Kidney (tissue), 14 donors: Measurements from ENCODE around the gene ACVR1. TPM values are rescaled to one million over a fixed set of nuclear protein-coding genes. Genes with fewer than 3 reads are reported as not detected.

Experiments
- DNase-seq, 5 donors: peaks; one replicate each; pipeline ENCODE4 v3.0.0-alpha.2; 2013 to 2020
- FAIRE-seq: peaks from 2 replicates; lab custom pipeline; 2012; peaks lifted over from hg19 to GRCh38; lab: Jason Lieb, UNC
- H3K27ac ChIP-seq, 2 donors: one replicate each; pipeline ENCODE4 v1.7.0; 2013; ENCODE audit warnings: low read depth in 2 of 2, low read length in 2 of 2, inconsistent platforms in 1 of 2
- H3K27me3 ChIP-seq: one replicate; pipeline ENCODE4 v1.7.1; 2013; ENCODE audit warnings: low read length, inconsistent platforms; ENCODE audit not compliant: control insufficient read depth, insufficient read depth
- H3K36me3 ChIP-seq, 3 donors: one replicate each; pipeline versions ENCODE4 v1.7.0 to v1.7.1; 2013; ENCODE audit warnings: low read length in 3 of 3, control low read depth in 1 of 3, inconsistent platforms in 1 of 3; ENCODE audit not compliant: insufficient read depth in 3 of 3, control insufficient read depth in 2 of 3
- H3K4me1 ChIP-seq, 3 donors: one replicate each; pipeline versions ENCODE4 v1.7.0 to v1.7.1; 2013; ENCODE audit warnings: low read length in 3 of 3, inconsistent platforms in 1 of 3, low read depth in 1 of 3; ENCODE audit not compliant: control insufficient read depth in 2 of 3, insufficient read depth in 2 of 3
- H3K4me3 ChIP-seq, 3 donors: one replicate each; pipeline versions ENCODE4 v1.7.0 to v1.8.1; 2013; ENCODE audit warnings: low read length in 3 of 3, control low read depth in 1 of 3, inconsistent platforms in 1 of 3
- H3K9ac ChIP-seq, 3 donors: one replicate each; pipeline versions ENCODE4 v1.7.0 to v1.7.1; 2013; ENCODE audit warnings: low read length in 3 of 3, control low read depth in 1 of 3, inconsistent platforms in 1 of 3
- H3K9me3 ChIP-seq, 3 donors: one replicate each; pipeline versions ENCODE4 v1.7.0 to v1.7.1; 2013; ENCODE audit warnings: low read length in 3 of 3, control low read depth in 1 of 3, inconsistent platforms in 1 of 3; ENCODE audit not compliant: control insufficient read depth in 2 of 3, insufficient read depth in 1 of 3
- intact Hi-C: fragments of 100-400 bp; cut with DNase I; formaldehyde crosslinking; loops from one replicate; pipeline ENCODE4 v1.11.1; 2022
- polyA plus RNA-seq: library from polyadenylated mRNA; stranded (reverse); fragments of 350-450 nt; fragmentation: Illumina TruSeq; extraction: RNeasy Lipid Tissue Mini Kit (QIAGEN cat#74804); gene quantifications from one replicate; pipeline ENCODE4 v1.2.3, GENCODE V29; 2014; ENCODE audit warnings: low read depth, low replicate concordance; ENCODE audit not compliant: insufficient read depth
- total RNA-seq: library from RNA; stranded (reverse); fragmentation: NEBNext Ultra II Directional; extraction: Animal tissue kit (Norgen Biotek cat#: 25700); gene quantifications from one replicate; pipeline ENCODE4 v1.2.1, GENCODE V29; 2021
- TF ChIP-seq, protein P1 (sequence below): IDR thresholded peaks from 3 replicates; pipeline ENCODE4 v1.5.1; 2012; ENCODE audit warnings: mild to moderate bottlenecking, moderate library complexity, borderline replicate concordance; ENCODE audit not compliant: insufficient read depth; ENCODE audit errors: extremely low read depth
- donor health status: control.
- donor health status: control.
- donor health status: control.
- donor health status: control.
- donor health status: control.
- donor health status: DM: yes; HTN: yes; CAD: no.
- donor health status: Normal renal cell carcinoma (clear cell type).

Gene ACVR1
- total and polyA plus RNA-seq, 2 donors from 2014 or later = 16.3 to 38.3 TPM

DNA sequence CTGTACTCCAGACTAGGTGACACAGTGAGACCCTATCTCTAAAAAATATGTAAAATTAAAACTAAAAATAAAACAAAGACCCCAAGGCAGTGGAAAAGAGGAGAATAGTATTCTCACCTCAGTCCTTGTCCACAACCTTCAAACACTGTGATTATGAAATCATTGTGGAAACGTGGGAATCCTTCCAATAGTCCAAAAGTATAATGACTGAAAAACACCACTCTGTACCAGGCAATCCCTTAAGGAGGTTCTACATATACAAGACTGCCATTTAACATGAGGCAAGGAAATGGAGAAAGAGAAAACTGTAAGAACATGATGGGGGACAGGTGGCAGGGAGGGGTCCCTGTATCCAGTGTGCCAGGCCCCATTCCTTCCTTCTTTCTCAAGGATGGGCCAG, 66.1 kb downstream of the ACVR1 start:
- no peak for FAIRE-seq
- H3K27ac ChIP-seq = no peak overlapping the region
- intact Hi-C loops = no loop called here
- DNase-seq = no peak
- H3K4me1 ChIP-seq = peaks cover 0 to 8% (median 2%) of the 10 kb centered on the region in 3 donors
- H3K9ac ChIP-seq = no peak overlapping the region
- H3K9me3 ChIP-seq = no peaks in the 10 kb centered on the region
- TF ChIP-seq, protein P1, sequence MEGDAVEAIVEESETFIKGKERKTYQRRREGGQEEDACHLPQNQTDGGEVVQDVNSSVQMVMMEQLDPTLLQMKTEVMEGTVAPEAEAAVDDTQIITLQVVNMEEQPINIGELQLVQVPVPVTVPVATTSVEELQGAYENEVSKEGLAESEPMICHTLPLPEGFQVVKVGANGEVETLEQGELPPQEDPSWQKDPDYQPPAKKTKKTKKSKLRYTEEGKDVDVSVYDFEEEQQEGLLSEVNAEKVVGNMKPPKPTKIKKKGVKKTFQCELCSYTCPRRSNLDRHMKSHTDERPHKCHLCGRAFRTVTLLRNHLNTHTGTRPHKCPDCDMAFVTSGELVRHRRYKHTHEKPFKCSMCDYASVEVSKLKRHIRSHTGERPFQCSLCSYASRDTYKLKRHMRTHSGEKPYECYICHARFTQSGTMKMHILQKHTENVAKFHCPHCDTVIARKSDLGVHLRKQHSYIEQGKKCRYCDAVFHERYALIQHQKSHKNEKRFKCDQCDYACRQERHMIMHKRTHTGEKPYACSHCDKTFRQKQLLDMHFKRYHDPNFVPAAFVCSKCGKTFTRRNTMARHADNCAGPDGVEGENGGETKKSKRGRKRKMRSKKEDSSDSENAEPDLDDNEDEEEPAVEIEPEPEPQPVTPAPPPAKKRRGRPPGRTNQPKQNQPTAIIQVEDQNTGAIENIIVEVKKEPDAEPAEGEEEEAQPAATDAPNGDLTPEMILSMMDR = no peak
- H3K27me3 ChIP-seq = no peaks in the 10 kb centered on the region
- no peak overlapping the region for H3K4me3 ChIP-seq
- peaks cover 0 to 4% (median 2%) of the 10 kb centered on the region in 3 donors for H3K36me3 ChIP-seq

- TF ChIP-seq, protein P1 = no peak
- Histone ChIP-seq H3K4me1 (peaks cover 0 to 8% (median 2%) of the 10 kb centered on the region in 3 donors), H3K27ac (no peak overlapping the region), H3K9me3 (no peaks in the 10 kb centered on the region), H3K4me3 (no peak overlapping the region), H3K9ac (no peak overlapping the region), H3K27me3 (no peaks in the 10 kb centered on the region), H3K36me3 (peaks cover 0 to 4% (median 2%) of the 10 kb centered on the region in 3 donors)
- FAIRE-seq (no peak), DNase-seq (no peak)
- intact Hi-C loops = no loop called here
These were observed 66.9 kb downstream of the ACVR1 start for GRCh38 chr2:157809212-157809611.

DNA sequence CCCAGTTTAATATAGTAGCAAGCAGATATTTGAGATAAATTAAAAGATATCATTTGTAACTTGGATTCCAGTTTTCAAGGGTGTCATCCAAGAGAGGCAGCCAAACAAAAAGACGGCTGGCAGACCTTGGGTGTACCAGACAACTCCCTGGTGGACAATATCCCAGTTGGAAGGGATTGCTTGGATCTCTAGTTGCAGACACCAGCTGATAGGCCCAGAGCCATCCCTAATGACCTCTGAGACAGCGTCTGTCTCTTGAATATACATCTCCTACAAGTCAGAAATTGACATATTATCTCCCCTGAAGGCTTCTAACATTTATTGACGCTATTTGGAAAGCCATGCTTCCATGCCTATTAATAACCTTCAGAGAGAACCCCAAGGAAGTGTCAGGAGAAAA, 67.7 kb downstream of the ACVR1 start:
- FAIRE-seq (no peak), DNase-seq (no peak)
- TF ChIP-seq, protein P1 = no peak
- H3K27ac ChIP-seq = no peak overlapping the region
- no peak overlapping the region for H3K4me3 ChIP-seq
- intact Hi-C loops = no loop called here
- no peaks in the 10 kb centered on the region for H3K9me3 ChIP-seq
- H3K9ac ChIP-seq = no peak overlapping the region
- H3K4me1 ChIP-seq = peaks cover 0 to 8% (median 2%) of the 10 kb centered on the region in 3 donors
- H3K36me3 ChIP-seq = peaks cover 0 to 4% (median 2%) of the 10 kb centered on the region in 3 donors
- H3K27me3 ChIP-seq = no peaks in the 10 kb centered on the region
